Activated B cell treated with CpG ODN at 0.5 μM for 24 hours (primary cell): ENCODE measurements around the gene ZNF699. TPM values are rescaled to one million over a fixed set of nuclear protein-coding genes. Genes with fewer than 3 reads are reported as not detected.
A peak's percentile ranks its signal among the peaks of the same experiment; 100 is the strongest.
"Not testable (repeated sequence)": the region's sequence is repeated elsewhere in the genome, so short reads cannot be mapped to it uniquely, and the experiment has no call there.

ENCODE experiments used
- ATAC-seq: fragments of 200-7000 bp; cut with Tn5 transposase; one replicate; pipeline ENCODE4 v1.10.0; 2021; ENCODE audit warnings: low read depth, mild to moderate bottlenecking, moderate library complexity
- CTCF ChIA-PET: fragments of 350-600 bp; sonication (Branson Sonifier 250); formaldehyde crosslinking; loops from one replicate; lab custom pipeline; 2021; ENCODE audit warnings: antibody characterized with exemption; lab: Charles Lee
- POLR2A ChIA-PET: fragments of 350-600 bp; sonication (Branson Sonifier 250); formaldehyde crosslinking; loops from one replicate; lab custom pipeline; 2021; ENCODE audit warnings: antibody characterized with exemption; lab: Charles Lee
- DNase-seq: peaks from one replicate; pipeline ENCODE4 v3.0.0; 2022
- H3K27ac Mint-ChIP-seq: one replicate; pipeline ENCODE4 v1.8.0; 2020; ENCODE audit warnings: mixed read lengths
- H3K27me3 Mint-ChIP-seq: one replicate; pipeline ENCODE4 v1.8.0; 2021; ENCODE audit warnings: mixed read lengths
- H3K36me3 Mint-ChIP-seq: one replicate; pipeline ENCODE4 v1.8.0; 2021; ENCODE audit warnings: low read depth, mixed read lengths
- H3K4me1 Mint-ChIP-seq: one replicate; pipeline ENCODE4 v1.8.0; 2021; ENCODE audit warnings: mixed read lengths
- H3K4me3 Mint-ChIP-seq: one replicate; pipeline ENCODE4 v1.8.0; 2020; ENCODE audit warnings: mild to moderate bottlenecking, mixed read lengths
- H3K9me3 Mint-ChIP-seq: one replicate; pipeline ENCODE4 v1.8.0; 2020; ENCODE audit warnings: mixed read lengths
- CTCF ChIP-seq: fragments of 200-600 bp; IDR thresholded peaks from one replicate; pipeline ENCODE4 v1.8.0; 2022; ENCODE audit warnings: antibody characterized with exemption, mild to moderate bottlenecking
- intact Hi-C: fragments of 100-400 bp; cut with micrococcal nuclease; formaldehyde crosslinking; loops from one replicate; pipeline ENCODE4 v1.15.1; 2024
- total RNA-seq: library from RNA; stranded (reverse); gene quantifications from 2 replicates; pipeline ENCODE4 v1.2.3, GENCODE V29; 2022

ZNF699 gene
- total RNA-seq, 1 donor from 2014 or later, result 11.7 TPM

GRCh38 chr19:9323919-9324583, 14.4 kb upstream of the ZNF699 start, which contains the start of gene ZNF559:
Gene ZNF559, plus strand, starts transcription at chr19:9324179. Its CDS starts 14,371 bp downstream, at chr19:9338550.
- peaks cover 20% of the 10 kb centered on the region for H3K4me1 Mint-ChIP-seq
- peak within 1 kb of the TSS; percentile 95 for H3K4me3 Mint-ChIP-seq
- H3K27me3 Mint-ChIP-seq, result no peaks in the 10 kb centered on the region
- peak within 1 kb of the TSS; percentile 95 for H3K27ac Mint-ChIP-seq
- DNase-seq, result peak; percentile 98
- peaks cover 25% of the 10 kb centered on the region for H3K9me3 Mint-ChIP-seq
- peak; percentile 96 for ATAC-seq
- H3K36me3 Mint-ChIP-seq, result peaks cover 41% of the 10 kb centered on the region
- TF ChIP-seq CTCF, result no peak
- POLR2A ChIA-PET, result interaction anchor here (1.0 to 1.4 kb wide), 5 partner anchors 14 to 495 kb away, joined by 3 to 6 read pairs (median 5); partner anchors contain the start of genes FBXL12, ZNF266, ZNF561 and ZNF699
- CTCF ChIA-PET, result interaction anchor here (1.2 kb wide), 1 partner anchor 11 kb away, joined by 4 read pairs; no protein-coding TSS in a partner anchor
- intact Hi-C loops, result loop anchor here (1.0 to 10.0 kb wide), 5 partner anchors 15 to 214 kb away; partner anchors contain the start of genes ZNF266, ZNF426 and ZNF699

- ChIA-PET POLR2A (interaction anchor here (1.0 to 1.4 kb wide), 5 partner anchors 13 to 495 kb away, joined by 3 to 6 read pairs (median 5); partner anchors contain the start of genes FBXL12, ZNF266, ZNF561 and ZNF699), CTCF (interaction anchor here (1.2 kb wide), 1 partner anchor 11 kb away, joined by 4 read pairs; no protein-coding TSS in a partner anchor)
- DNase-seq (no peak), ATAC-seq (peak; percentile 30)
- TF ChIP-seq CTCF, result no peak
- Mint-ChIP-seq H3K27me3 (no peaks in the 10 kb centered on the region), H3K4me1 (peaks cover 20% of the 10 kb centered on the region), H3K9me3 (peaks cover 22% of the 10 kb centered on the region), H3K36me3 (peaks cover 36% of the 10 kb centered on the region), H3K4me3 (peak overlapping the region; percentile 95), H3K27ac (peak overlapping the region; percentile 95)
- intact Hi-C loops, result loop anchor here (5.0 to 10.0 kb wide), 2 partner anchors 84 to 119 kb away; no protein-coding TSS in a partner anchor
Observed at GRCh38 chr19:9323557-9323918, 13.9 kb upstream of the ZNF699 start.

GRCh38 chr19:9322201-9322600, 12.6 kb upstream of the ZNF699 start:
- Mint-ChIP-seq H3K9me3 (peaks cover 18% of the 10 kb centered on the region), H3K36me3 (peaks cover 23% of the 10 kb centered on the region), H3K4me1 (peaks cover 20% of the 10 kb centered on the region)
- POLR2A ChIA-PET, CTCF ChIA-PET, H3K27me3 Mint-ChIP-seq, DNase-seq, H3K27ac Mint-ChIP-seq, H3K4me3 Mint-ChIP-seq, ATAC-seq: not testable (repeated sequence)
- intact Hi-C loops, result loop anchor here (5.0 to 10.0 kb wide), 2 partner anchors 85 to 117 kb away; no protein-coding TSS in a partner anchor

GRCh38 chr19:9321756-9322155, 12.1 kb upstream of the ZNF699 start:
- H3K27me3 Mint-ChIP-seq, H3K27ac Mint-ChIP-seq, CTCF ChIA-PET, H3K4me3 Mint-ChIP-seq, ATAC-seq, DNase-seq, POLR2A ChIA-PET: not testable (repeated sequence)
- intact Hi-C loops, result loop anchor here (5.0 to 10.0 kb wide), 2 partner anchors 86 to 117 kb away; no protein-coding TSS in a partner anchor
- peaks cover 18% of the 10 kb centered on the region for H3K9me3 Mint-ChIP-seq
- H3K4me1 Mint-ChIP-seq, result peaks cover 20% of the 10 kb centered on the region
- peaks cover 21% of the 10 kb centered on the region for H3K36me3 Mint-ChIP-seq

- peaks cover 20% of the 10 kb centered on the region for H3K36me3 Mint-ChIP-seq
- H3K4me1 Mint-ChIP-seq, result peaks cover 20% of the 10 kb centered on the region
- intact Hi-C loops, result loop anchor here (5.0 to 10.0 kb wide), 2 partner anchors 86 to 117 kb away; no protein-coding TSS in a partner anchor
- POLR2A ChIA-PET, result no interaction called here
- H3K9me3 Mint-ChIP-seq, result peaks cover 17% of the 10 kb centered on the region
- no peak overlapping the region for H3K4me3 Mint-ChIP-seq
- CTCF ChIA-PET, result no interaction called here
- no peak overlapping the region for H3K27ac Mint-ChIP-seq
- no peak for DNase-seq
- no peaks in the 10 kb centered on the region for H3K27me3 Mint-ChIP-seq
- no peak for TF ChIP-seq CTCF
- no peak for ATAC-seq
Observed at GRCh38 chr19:9321338-9321737, 11.7 kb upstream of the ZNF699 start.

GRCh38 chr19:9313756-9314155, 4.1 kb upstream of the ZNF699 start:
- H3K4me1 Mint-ChIP-seq, result peaks cover 10% of the 10 kb centered on the region
- no peak overlapping the region for H3K4me3 Mint-ChIP-seq
- H3K9me3 Mint-ChIP-seq, result peaks cover 19% of the 10 kb centered on the region
- ChIA-PET POLR2A (no interaction called here), CTCF (no interaction called here)
- no peak for DNase-seq
- no peak for TF ChIP-seq CTCF
- H3K36me3 Mint-ChIP-seq, result peaks cover 7% of the 10 kb centered on the region
- no peak overlapping the region for H3K27ac Mint-ChIP-seq
- intact Hi-C loops, result loop anchor here (5.0 kb wide), 1 partner anchor 274 kb away; no protein-coding TSS in a partner anchor
- H3K27me3 Mint-ChIP-seq, result no peaks in the 10 kb centered on the region
- ATAC-seq, result no peak
